K562 (cell line): Measurements from ENCODE around the gene GFI1B. TPM values are rescaled to one million over a fixed set of nuclear protein-coding genes. Genes with fewer than 3 reads are reported as not detected.

Source experiments
- BCOR ChIP-seq: fragments of 450-650 bp; IDR thresholded peaks from 2 replicates; pipeline ENCODE4 v1.6.1; 2016
- CBX5 ChIP-seq: IDR thresholded peaks from 2 replicates; pipeline ENCODE4 v1.6.1; 2014; ENCODE audit warnings: low read depth, borderline replicate concordance
- CBX8 ChIP-seq: fragments of 200-600 bp; sonication (generic); IDR thresholded peaks from 2 replicates; pipeline ENCODE4 v1.6.1; 2012; ENCODE audit warnings: borderline replicate concordance, mixed run types, low read depth, mild to moderate bottlenecking, moderate library complexity, mixed read lengths, low read length, control low read depth, inconsistent platforms; ENCODE audit not compliant: poor library complexity, severe bottlenecking; ENCODE audit errors: extremely low read depth
- ELF4 ChIP-seq: fragments of 450-650 bp; formaldehyde crosslinking; IDR thresholded peaks from 2 replicates; pipeline ENCODE4 v1.4.0; 2022; ENCODE audit warnings: missing genetic modification characterization
- FOSL1 ChIP-seq: fragments of 200-800 bp; sonication (Bioruptor generic); conservative IDR thresholded peaks from 2 replicates; pipeline ENCODE4 v1.6.1; 2016; ENCODE audit warnings: missing genetic modification characterization, missing compliant biosample characterization
- HNRNPK ChIP-seq: fragments of 200-400 bp; formaldehyde crosslinking; IDR thresholded peaks from one replicate; pipeline ENCODE4 v1.6.1; 2018; ENCODE audit warnings: mild to moderate bottlenecking, low read depth, low read length; ENCODE audit not compliant: poor library complexity, severe bottlenecking
- KDM1A ChIP-seq, 2 experiments: fragments of 450-650 bp; IDR thresholded peaks; 2 replicates each; pipeline ENCODE4 v1.6.1; 2016; ENCODE audit warnings: mild to moderate bottlenecking in 2 of 2
- MAFG ChIP-seq: fragments of 450-650 bp; conservative IDR thresholded peaks from 2 replicates; pipeline ENCODE4 v1.6.1; 2016; ENCODE audit warnings: missing genetic modification characterization, missing compliant biosample characterization
- MAX ChIP-seq: sonication (generic); formaldehyde crosslinking; IDR thresholded peaks from 2 replicates; pipeline ENCODE4 v1.9.0; 2022; ENCODE audit warnings: mild to moderate bottlenecking, missing genetic modification reagents
- MBD2 ChIP-seq: sonication (generic); IDR thresholded peaks from 2 replicates; pipeline ENCODE4 v1.6.1; 2016; ENCODE audit warnings: low read depth, borderline replicate concordance
- MCM7 ChIP-seq, 2 experiments: fragments of 450-650 bp; IDR thresholded peaks; 2 replicates each; pipeline ENCODE4 v1.6.1; 2016 to 2018
- MXI1 ChIP-seq: IDR thresholded peaks from 2 replicates; pipeline ENCODE4 v1.6.1; 2011; ENCODE audit warnings: low read depth, mild to moderate bottlenecking, improper control_type of control experiment, low read length
- NFYB ChIP-seq: IDR thresholded peaks from 2 replicates; pipeline ENCODE4 v1.6.1; 2011; ENCODE audit warnings: mild to moderate bottlenecking, moderate library complexity; ENCODE audit not compliant: insufficient read length; ENCODE audit errors: extremely low read depth
- SMARCB1 ChIP-seq: IDR thresholded peaks from 2 replicates; pipeline ENCODE4 v1.6.1; 2011; ENCODE audit warnings: improper control_type of control experiment, low read depth; ENCODE audit not compliant: insufficient read length
- SREBF2 ChIP-seq: sonication (generic); formaldehyde crosslinking; IDR thresholded peaks from 2 replicates; pipeline ENCODE4 v1.4.0; 2020; ENCODE audit warnings: mild to moderate bottlenecking, missing genetic modification reagents
- SRF ChIP-seq, 2 experiments: fragments of 250-450, 450-650 bp in 1 of 2; sonication (Bioruptor Pico) in 1 of 2; sonication (generic) in 1 of 2; formaldehyde crosslinking; IDR thresholded peaks; 2 replicates each; pipeline versions ENCODE4 v1.5.0 to v1.5.1; 2020 to 2022; ENCODE audit warnings: mild to moderate bottlenecking in 1 of 2, missing genetic modification reagents in 1 of 2
- TRIM28 ChIP-seq: fragments of 450-650 bp; IDR thresholded peaks from 2 replicates; pipeline ENCODE4 v1.6.1; 2017
- ZBTB2 ChIP-seq: fragments of 450-650 bp; IDR thresholded peaks from 2 replicates; pipeline ENCODE4 v1.6.1; 2016; ENCODE audit warnings: antibody characterized with exemption
- ZNF764 ChIP-seq: fragments of 250-450 bp; sonication (Bioruptor Pico); IDR thresholded peaks from 2 replicates; pipeline ENCODE4 v1.4.0; 2020; ENCODE audit warnings: low read depth, mild to moderate bottlenecking, moderate library complexity
- polyA plus RNA-seq, 8 experiments: library from polyadenylated mRNA; depleted of rRNA in 4 of 8; stranded (reverse) in 5 of 8; unstranded in 3 of 8; fragments of >200 nt; fragmentation: Nextera tagmentation in 2 of 8; fragmentation: Illumina TruSeq in 1 of 8; extraction: Ambion mirVana in 2 of 8; extraction: Trizol in 1 of 8; gene quantifications; 2 replicates each; pipeline versions ENCODE4 v1.2.1 to v1.2.3, GENCODE V29; 2011 to 2014; ENCODE audit warnings: inconsistent platforms in 1 of 8, missing spikeins in 1 of 8
- total RNA-seq, 7 experiments: library from RNA; depleted of rRNA in 6 of 7; stranded (reverse); fragments of >200 nt in 6 of 7; fragmentation: Illumina TruSeq in 2 of 7; extraction: Trizol in 2 of 7; gene quantifications; 2 replicates each; pipeline versions ENCODE4 v1.2.1 to v1.2.3, GENCODE V29; 2011 to 2021; ENCODE audit warnings: low replicate concordance in 1 of 7
- TF ChIP-seq, protein P1 (sequence below): fragments of 250-450 bp; sonication (Bioruptor Pico); IDR thresholded peaks from 2 replicates; pipeline ENCODE4 v1.4.0; 2020
- TF ChIP-seq, protein P2 (sequence below): fragments of 250-450 bp; sonication (Bioruptor Pico); IDR thresholded peaks from 2 replicates; pipeline ENCODE4 v1.8.0; 2022; ENCODE audit warnings: moderate library complexity, mild to moderate bottlenecking, inconsistent platforms
- TF ChIP-seq, protein P3 (sequence below): sonication (generic); formaldehyde crosslinking; IDR thresholded peaks from 2 replicates; pipeline ENCODE4 v1.8.1; 2023; ENCODE audit warnings: mild to moderate bottlenecking, missing genetic modification reagents

Gene GFI1B
- total and polyA plus RNA-seq, 9 of the 15 experiments (the other 6 are each of a cell fraction or from before 2014, with no cell fraction given), result 8.0 to 75.7 (median 34.5) TPM

DNA sequence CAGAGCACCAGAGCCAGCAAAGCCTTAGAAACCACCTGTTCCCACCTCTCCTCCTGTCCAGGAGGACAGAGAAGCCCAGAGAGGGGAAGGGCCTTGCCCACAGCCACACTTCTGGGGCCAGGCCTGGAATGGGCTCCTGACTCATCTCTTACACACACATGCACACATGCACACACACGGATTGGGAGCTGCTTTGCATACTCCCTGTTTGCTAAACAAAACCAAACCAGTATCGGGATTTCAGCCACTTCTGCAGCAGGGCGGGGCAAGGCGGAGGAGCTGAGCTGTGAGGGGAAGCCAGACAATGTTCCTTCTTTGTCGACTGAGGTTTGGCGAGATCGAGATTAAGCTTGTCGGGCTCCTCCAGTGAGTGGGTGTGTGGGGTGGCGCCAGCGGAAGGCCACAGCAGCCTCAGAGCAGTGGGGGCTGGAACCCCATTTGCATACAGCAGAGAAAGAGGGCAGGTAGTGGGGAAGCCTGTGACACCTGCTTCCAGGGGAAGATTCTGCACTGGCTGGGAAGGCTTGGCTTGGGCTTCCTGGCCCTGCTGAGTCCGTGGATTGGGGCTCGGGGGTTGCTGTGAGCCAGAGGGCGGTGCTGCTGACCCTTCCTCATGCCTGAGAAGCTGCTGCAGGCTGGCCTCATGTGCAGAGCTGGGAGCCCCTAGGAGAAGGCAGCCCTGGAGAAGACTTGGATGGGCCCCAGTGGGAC, 16.1 kb downstream of the GFI1B start (continued):
- TF ChIP-seq, protein P1, sequence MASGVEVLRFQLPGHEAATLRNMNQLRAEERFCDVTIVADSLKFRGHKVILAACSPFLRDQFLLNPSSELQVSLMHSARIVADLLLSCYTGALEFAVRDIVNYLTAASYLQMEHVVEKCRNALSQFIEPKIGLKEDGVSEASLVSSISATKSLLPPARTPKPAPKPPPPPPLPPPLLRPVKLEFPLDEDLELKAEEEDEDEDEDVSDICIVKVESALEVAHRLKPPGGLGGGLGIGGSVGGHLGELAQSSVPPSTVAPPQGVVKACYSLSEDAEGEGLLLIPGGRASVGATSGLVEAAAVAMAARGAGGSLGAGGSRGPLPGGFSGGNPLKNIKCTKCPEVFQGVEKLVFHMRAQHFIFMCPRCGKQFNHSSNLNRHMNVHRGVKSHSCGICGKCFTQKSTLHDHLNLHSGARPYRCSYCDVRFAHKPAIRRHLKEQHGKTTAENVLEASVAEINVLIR, result no peak
- TF ChIP-seq MXI1 (no peak), CBX5 (no peak), BCOR (peak; percentile 79), MCM7 (IDR thresholded peaks at IDR 0.05) (no peak), HNRNPK (no peak), SREBF2 (CRISPR knock-in tag) (no peak), MAX (CRISPR knock-in tag) (no peak), TRIM28 (no peak), CBX8 (no peak), FOSL1 (peak; percentile 90), KDM1A (IDR thresholded peaks at IDR 0.05) (no peak), MAFG (tag) (no peak), NFYB (no peak), ZBTB2 (peak; percentile 55; the same call in 1 of the 2 replicates), MBD2 (no peak), ZNF764 (CRISPR knock-in tag) (no peak), SMARCB1 (no peak), SRF (CRISPR knock-in tag; IDR thresholded peaks at IDR 0.05) (peak in 1 of 2 experiments; percentile 58; a peak in 2 of 4 replicates), ELF4 (no peak)
- TF ChIP-seq, protein P2, sequence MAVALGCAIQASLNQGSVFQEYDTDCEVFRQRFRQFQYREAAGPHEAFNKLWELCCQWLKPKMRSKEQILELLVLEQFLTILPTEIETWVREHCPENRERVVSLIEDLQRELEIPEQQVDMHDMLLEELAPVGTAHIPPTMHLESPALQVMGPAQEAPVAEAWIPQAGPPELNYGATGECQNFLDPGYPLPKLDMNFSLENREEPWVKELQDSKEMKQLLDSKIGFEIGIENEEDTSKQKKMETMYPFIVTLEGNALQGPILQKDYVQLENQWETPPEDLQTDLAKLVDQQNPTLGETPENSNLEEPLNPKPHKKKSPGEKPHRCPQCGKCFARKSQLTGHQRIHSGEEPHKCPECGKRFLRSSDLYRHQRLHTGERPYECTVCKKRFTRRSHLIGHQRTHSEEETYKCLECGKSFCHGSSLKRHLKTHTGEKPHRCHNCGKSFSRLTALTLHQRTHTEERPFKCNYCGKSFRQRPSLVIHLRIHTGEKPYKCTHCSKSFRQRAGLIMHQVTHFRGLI (CRISPR knock-in tag), result no peak
- TF ChIP-seq, protein P3, sequence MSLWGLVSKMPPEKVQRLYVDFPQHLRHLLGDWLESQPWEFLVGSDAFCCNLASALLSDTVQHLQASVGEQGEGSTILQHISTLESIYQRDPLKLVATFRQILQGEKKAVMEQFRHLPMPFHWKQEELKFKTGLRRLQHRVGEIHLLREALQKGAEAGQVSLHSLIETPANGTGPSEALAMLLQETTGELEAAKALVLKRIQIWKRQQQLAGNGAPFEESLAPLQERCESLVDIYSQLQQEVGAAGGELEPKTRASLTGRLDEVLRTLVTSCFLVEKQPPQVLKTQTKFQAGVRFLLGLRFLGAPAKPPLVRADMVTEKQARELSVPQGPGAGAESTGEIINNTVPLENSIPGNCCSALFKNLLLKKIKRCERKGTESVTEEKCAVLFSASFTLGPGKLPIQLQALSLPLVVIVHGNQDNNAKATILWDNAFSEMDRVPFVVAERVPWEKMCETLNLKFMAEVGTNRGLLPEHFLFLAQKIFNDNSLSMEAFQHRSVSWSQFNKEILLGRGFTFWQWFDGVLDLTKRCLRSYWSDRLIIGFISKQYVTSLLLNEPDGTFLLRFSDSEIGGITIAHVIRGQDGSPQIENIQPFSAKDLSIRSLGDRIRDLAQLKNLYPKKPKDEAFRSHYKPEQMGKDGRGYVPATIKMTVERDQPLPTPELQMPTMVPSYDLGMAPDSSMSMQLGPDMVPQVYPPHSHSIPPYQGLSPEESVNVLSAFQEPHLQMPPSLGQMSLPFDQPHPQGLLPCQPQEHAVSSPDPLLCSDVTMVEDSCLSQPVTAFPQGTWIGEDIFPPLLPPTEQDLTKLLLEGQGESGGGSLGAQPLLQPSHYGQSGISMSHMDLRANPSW (CRISPR knock-in tag), result no peak
